NCI-H2227 (cell line): Measurements from ENCODE around the gene CCDC102B.

Experiments
- DNase-seq: peaks from one replicate; lab custom pipeline; 2025; ENCODE audit not compliant: unreplicated experiment; lab: John Stamatoyannopoulos, UW

The CCDC102B gene

GRCh38 chr18:69071680-69072079, 273.8 kb downstream of the CCDC102B start:
- DNase-seq: no peak

- DNase-seq: no peak
These were observed 284.0 kb downstream of the CCDC102B start for GRCh38 chr18:69081846-69082245.

- DNase-seq: no peak
These were observed 284.6 kb downstream of the CCDC102B start for GRCh38 chr18:69082499-69082898.

- DNase-seq: no peak
These were observed 288.1 kb downstream of the CCDC102B start for GRCh38 chr18:69085951-69086350.

GRCh38 chr18:69088973-69089372, 291.1 kb downstream of the CCDC102B start:
- no peak for DNase-seq

- no peak for DNase-seq
These were observed 299.5 kb downstream of the CCDC102B start for GRCh38 chr18:69097349-69097748.

GRCh38 chr18:69102959-69103358, 305.1 kb downstream of the CCDC102B start:
- no peak for DNase-seq
